ENCODE measurements around the gene SPOCK3. TPM values are rescaled to one million over a fixed set of nuclear protein-coding genes. Genes with fewer than 3 reads are reported as not detected.

Gene SPOCK3
- total and polyA plus RNA-seq, 11 donors = 0.06 to 3.0 (median 1.1) TPM; not detected in 1

DNA sequence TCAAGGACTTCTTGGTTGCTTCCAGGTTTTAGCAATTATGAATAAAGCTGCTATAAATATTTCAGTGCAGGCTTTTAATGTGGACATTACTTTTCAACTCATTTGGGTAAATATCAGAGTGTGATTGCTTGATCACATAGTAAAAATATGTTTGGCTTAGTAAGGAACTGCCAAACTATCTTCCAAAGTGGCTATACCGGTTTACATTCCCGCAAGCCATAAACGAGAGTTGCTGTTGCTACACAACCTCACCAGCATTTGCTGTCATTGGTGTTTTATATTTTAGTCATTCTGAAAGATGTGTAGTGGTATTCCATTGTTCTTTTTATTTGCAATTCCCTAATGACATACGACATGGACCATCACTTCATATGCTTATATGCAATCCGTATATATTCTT is 30.9 kb upstream of the SPOCK3 start:
- Histone ChIP-seq H3K27me3 (no peaks in the 10 kb centered on the region), H3K4me1 (no peaks in the 10 kb centered on the region), H3K36me3 (no peaks in the 10 kb centered on the region), H3K9me3 (no peaks in the 10 kb centered on the region), H3K27ac (no peak overlapping the region), H3K4me3 (no peak overlapping the region)
- no peak for DNase-seq
- no peak for TF ChIP-seq POLR2A (IDR thresholded peaks at IDR 0.05)
- TF ChIP-seq, protein P1, sequence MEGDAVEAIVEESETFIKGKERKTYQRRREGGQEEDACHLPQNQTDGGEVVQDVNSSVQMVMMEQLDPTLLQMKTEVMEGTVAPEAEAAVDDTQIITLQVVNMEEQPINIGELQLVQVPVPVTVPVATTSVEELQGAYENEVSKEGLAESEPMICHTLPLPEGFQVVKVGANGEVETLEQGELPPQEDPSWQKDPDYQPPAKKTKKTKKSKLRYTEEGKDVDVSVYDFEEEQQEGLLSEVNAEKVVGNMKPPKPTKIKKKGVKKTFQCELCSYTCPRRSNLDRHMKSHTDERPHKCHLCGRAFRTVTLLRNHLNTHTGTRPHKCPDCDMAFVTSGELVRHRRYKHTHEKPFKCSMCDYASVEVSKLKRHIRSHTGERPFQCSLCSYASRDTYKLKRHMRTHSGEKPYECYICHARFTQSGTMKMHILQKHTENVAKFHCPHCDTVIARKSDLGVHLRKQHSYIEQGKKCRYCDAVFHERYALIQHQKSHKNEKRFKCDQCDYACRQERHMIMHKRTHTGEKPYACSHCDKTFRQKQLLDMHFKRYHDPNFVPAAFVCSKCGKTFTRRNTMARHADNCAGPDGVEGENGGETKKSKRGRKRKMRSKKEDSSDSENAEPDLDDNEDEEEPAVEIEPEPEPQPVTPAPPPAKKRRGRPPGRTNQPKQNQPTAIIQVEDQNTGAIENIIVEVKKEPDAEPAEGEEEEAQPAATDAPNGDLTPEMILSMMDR (IDR thresholded peaks at IDR 0.05) = no peak
- ATAC-seq = no peak
- WGBS, 4 donors = 81 to 92% (median 88%) methylated on average over 5 of the region's 5 CpGs
- intact Hi-C loops (cut with DNase I) = no loop called here

DNA sequence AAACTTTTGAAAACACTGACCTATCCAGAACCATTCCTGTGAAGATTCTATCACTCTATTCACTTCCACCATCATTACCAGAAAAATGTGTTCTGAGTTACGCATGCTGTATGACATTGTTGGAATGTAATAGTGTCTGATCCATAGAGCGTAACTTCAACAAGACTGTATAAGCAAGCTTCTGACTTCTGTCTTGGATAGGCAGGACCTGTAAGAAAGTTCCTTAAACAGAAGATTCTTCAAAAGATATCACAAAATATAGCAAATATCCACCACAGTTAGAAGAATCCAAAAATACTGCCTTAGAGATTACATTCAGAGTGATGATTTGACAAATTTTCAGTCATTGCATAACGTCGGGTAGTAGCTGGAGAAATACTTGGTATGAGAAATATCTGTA is 14.0 kb upstream of the SPOCK3 start:
- Histone ChIP-seq H3K27me3 (no peaks in the 10 kb centered on the region), H3K4me3 (no peak overlapping the region), H3K4me1 (no peaks in the 10 kb centered on the region), H3K36me3 (no peaks in the 10 kb centered on the region), H3K27ac (no peak overlapping the region), H3K9me3 (peaks cover 0 to 9% (median 0%) of the 10 kb centered on the region in 12 donors)
- ATAC-seq = no peak
- DNase-seq = no peak
- WGBS, 4 donors = 80 to 90% (median 82%) methylated on average over 4 of the region's 4 CpGs
- TF ChIP-seq POLR2A (IDR thresholded peaks at IDR 0.05) = no peak
- TF ChIP-seq, protein P1 (IDR thresholded peaks at IDR 0.05) = no peak
- intact Hi-C loops (cut with DNase I) = no loop called here

DNA sequence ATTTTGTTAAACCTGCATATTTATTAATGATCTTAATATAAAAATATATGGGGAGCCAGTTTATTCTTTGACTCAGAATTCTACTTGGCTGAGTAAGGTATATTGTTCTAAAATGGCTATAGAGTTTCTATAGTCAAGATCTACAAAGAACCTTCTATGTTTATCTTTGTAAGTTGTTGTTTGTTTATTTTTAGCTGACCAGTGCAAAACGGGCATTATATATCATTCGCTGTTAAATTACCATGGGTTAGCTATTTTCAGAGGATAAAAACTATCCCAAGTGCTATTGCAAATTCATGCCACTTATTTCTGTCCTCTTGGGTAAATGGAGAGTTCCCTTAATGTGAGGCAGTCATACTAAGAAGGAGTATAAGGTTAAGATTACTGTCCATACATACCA is 5.3 kb upstream of the SPOCK3 start:
- peaks cover 0 to 26% (median 5%) of the 10 kb centered on the region in 9 donors for H3K27me3 ChIP-seq
- no peak overlapping the region for H3K27ac ChIP-seq
- no peak for DNase-seq
- H3K4me1 ChIP-seq = peaks cover 0 to 3% (median 0%) of the 10 kb centered on the region in 12 donors
- WGBS, 4 donors = 59 to 69% (median 64%) methylated on average over 2 of the region's 2 CpGs
- no peak for ATAC-seq
- TF ChIP-seq POLR2A (IDR thresholded peaks at IDR 0.05) = no peak
- TF ChIP-seq, protein P1 (IDR thresholded peaks at IDR 0.05) = no peak
- peaks cover 0 to 17% (median under 1%) of the 10 kb centered on the region in 12 donors for H3K9me3 ChIP-seq
- H3K36me3 ChIP-seq = no peaks in the 10 kb centered on the region
- intact Hi-C loops (cut with DNase I) = no loop called here
- no peak overlapping the region for H3K4me3 ChIP-seq

DNA sequence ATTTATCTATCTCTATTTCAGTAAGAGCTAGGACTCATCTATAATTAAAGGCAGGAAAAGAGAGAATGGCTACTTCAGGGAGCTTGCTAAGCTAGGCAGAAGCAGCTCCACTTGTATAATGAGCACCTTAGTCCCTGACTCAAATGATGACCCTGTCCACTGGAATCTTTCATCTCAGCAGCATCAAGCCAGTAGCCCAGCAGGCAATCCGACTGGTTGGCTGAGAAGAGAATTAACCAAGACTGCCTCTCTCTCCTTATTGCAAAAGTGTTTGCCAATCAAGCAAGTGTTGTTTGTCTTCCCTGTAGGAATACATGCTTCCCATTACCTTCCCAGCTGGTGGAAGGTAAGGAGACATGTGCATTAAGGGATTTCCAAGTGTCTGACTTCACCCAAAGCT is 3.9 kb upstream of the SPOCK3 start:
- TF ChIP-seq POLR2A (IDR thresholded peaks at IDR 0.05) = no peak
- TF ChIP-seq, protein P1 (IDR thresholded peaks at IDR 0.05) = no peak
- ATAC-seq (no peak), DNase-seq (no peak)
- H3K36me3 ChIP-seq = no peaks in the 10 kb centered on the region
- H3K9me3 ChIP-seq = peaks cover 0 to 8% (median 0%) of the 10 kb centered on the region in 12 donors
- intact Hi-C loops (cut with DNase I) = no loop called here
- WGBS, 4 donors = 26 to 70% (median 48%) methylated on average over 1 of the region's 1 CpG
- H3K4me1 ChIP-seq = peaks cover 0 to 17% (median 0%) of the 10 kb centered on the region in 12 donors
- H3K27ac ChIP-seq = no peak overlapping the region
- H3K4me3 ChIP-seq = no peak overlapping the region
- H3K27me3 ChIP-seq = peaks cover 0 to 40% (median 5%) of the 10 kb centered on the region in 9 donors
